DOHH2 (cell line): ENCODE measurements around the gene SLC9A2.

Experiments used
- EZH2phosphoT487 ChIP-seq: fragments of 200-600 bp; sonication (generic); IDR thresholded peaks from 2 replicates; pipeline ENCODE4 v1.6.1; 2017; ENCODE audit warnings: borderline replicate concordance, mild to moderate bottlenecking, antibody characterized with exemption, low read length, moderate library complexity, mixed read lengths
- TF ChIP-seq, protein P1 (sequence below): fragments of 200-600 bp; sonication (generic); IDR thresholded peaks from one replicate; pipeline ENCODE4 v1.5.1; 2014; ENCODE audit warnings: antibody characterized with exemption, mild to moderate bottlenecking, low read depth, low read length; ENCODE audit not compliant: poor library complexity, severe bottlenecking

GRCh38 chr2:102618452-102619413 is 620 bp upstream of the SLC9A2 start:
- TF ChIP-seq, protein P1, sequence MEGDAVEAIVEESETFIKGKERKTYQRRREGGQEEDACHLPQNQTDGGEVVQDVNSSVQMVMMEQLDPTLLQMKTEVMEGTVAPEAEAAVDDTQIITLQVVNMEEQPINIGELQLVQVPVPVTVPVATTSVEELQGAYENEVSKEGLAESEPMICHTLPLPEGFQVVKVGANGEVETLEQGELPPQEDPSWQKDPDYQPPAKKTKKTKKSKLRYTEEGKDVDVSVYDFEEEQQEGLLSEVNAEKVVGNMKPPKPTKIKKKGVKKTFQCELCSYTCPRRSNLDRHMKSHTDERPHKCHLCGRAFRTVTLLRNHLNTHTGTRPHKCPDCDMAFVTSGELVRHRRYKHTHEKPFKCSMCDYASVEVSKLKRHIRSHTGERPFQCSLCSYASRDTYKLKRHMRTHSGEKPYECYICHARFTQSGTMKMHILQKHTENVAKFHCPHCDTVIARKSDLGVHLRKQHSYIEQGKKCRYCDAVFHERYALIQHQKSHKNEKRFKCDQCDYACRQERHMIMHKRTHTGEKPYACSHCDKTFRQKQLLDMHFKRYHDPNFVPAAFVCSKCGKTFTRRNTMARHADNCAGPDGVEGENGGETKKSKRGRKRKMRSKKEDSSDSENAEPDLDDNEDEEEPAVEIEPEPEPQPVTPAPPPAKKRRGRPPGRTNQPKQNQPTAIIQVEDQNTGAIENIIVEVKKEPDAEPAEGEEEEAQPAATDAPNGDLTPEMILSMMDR: no peak
- TF ChIP-seq EZH2phosphoT487: no peak
